Duodenal mucosa (tissue), 2 donors: ENCODE results near the gene SPTY2D1.

Experiments
- H3K27ac ChIP-seq: one replicate; pipeline ENCODE4 v1.7.0; 2013; ENCODE audit warnings: low read depth, low read length
- H3K27me3 ChIP-seq, 2 donors: one replicate each; pipeline ENCODE4 v1.7.0; 2013; ENCODE audit warnings: low read length in 2 of 2, control low read depth in 1 of 2; ENCODE audit not compliant: insufficient read depth in 2 of 2, control insufficient read depth in 1 of 2
- H3K36me3 ChIP-seq, 2 donors: one replicate each; pipeline ENCODE4 v1.7.0; 2013; ENCODE audit warnings: low read length in 2 of 2, control low read depth in 1 of 2; ENCODE audit not compliant: insufficient read depth in 2 of 2, control insufficient read depth in 1 of 2
- H3K4me1 ChIP-seq, 2 donors: one replicate each; pipeline ENCODE4 v1.7.0; 2013; ENCODE audit warnings: low read length in 2 of 2, control low read depth in 1 of 2; ENCODE audit not compliant: insufficient read depth in 2 of 2, control insufficient read depth in 1 of 2
- H3K4me3 ChIP-seq, 2 donors: one replicate each; pipeline ENCODE4 v1.7.0; 2013; ENCODE audit warnings: low read length in 2 of 2, low read depth in 1 of 2
- H3K9ac ChIP-seq, 2 donors: one replicate each; pipeline ENCODE4 v1.7.0; 2013; ENCODE audit warnings: low read length in 2 of 2, low read depth in 1 of 2
- H3K9me3 ChIP-seq, 2 donors: one replicate each; pipeline ENCODE4 v1.7.0; 2013; ENCODE audit warnings: low read length in 2 of 2, control low read depth in 1 of 2; ENCODE audit not compliant: control insufficient read depth in 1 of 2

SPTY2D1 gene

DNA sequence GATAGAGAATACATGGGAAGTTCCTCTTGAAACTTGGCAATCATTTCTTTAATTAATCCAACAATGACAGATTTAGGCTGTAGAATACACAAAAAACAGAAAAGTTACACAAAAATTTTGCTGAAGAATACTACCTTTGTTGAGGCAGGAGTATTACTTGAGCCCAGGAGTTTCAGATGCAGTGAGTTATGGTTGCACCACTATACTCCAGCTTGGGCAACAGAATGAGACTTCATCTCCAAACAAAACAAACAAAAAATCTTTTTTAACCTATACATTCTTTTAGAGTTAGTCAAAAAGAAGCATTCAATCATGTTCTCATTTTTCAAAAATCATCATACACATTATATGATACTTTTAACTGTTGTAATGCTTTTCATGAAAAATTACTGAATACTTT lies 67.7 kb downstream of the SPTY2D1 start:
- Histone ChIP-seq H3K36me3 (peaks cover 4 to 54% of the 10 kb centered on the region in 2 donors), H3K9me3 (no peaks in the 10 kb centered on the region), H3K4me1 (no peaks in the 10 kb centered on the region), H3K27me3 (no peaks in the 10 kb centered on the region), H3K9ac (no peak overlapping the region), H3K4me3 (no peak overlapping the region), H3K27ac (no peak overlapping the region)

DNA sequence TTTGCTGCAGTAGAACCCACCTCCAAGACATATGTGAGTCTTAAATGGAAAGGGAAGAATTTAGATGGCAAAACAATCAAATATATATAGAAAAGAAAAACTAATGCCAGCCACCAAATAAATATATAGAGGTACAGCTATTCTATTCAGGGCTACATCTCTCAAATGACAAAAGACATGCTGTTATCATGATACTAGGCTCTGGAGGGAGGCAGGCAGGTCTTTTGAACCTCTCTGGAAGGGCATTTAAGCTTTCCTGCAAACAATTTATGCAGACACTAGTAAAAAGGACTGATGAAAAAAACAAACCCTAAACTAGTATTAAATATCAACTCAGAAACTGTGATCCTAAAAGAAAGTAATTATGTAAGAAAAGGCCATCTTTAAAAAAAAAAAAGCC lies 70.0 kb downstream of the SPTY2D1 start:
- Histone ChIP-seq H3K27ac (no peak overlapping the region), H3K9me3 (no peaks in the 10 kb centered on the region), H3K9ac (no peak overlapping the region), H3K4me3 (no peak overlapping the region), H3K4me1 (no peaks in the 10 kb centered on the region), H3K36me3 (peaks cover 10 to 51% of the 10 kb centered on the region in 2 donors), H3K27me3 (no peaks in the 10 kb centered on the region)

DNA sequence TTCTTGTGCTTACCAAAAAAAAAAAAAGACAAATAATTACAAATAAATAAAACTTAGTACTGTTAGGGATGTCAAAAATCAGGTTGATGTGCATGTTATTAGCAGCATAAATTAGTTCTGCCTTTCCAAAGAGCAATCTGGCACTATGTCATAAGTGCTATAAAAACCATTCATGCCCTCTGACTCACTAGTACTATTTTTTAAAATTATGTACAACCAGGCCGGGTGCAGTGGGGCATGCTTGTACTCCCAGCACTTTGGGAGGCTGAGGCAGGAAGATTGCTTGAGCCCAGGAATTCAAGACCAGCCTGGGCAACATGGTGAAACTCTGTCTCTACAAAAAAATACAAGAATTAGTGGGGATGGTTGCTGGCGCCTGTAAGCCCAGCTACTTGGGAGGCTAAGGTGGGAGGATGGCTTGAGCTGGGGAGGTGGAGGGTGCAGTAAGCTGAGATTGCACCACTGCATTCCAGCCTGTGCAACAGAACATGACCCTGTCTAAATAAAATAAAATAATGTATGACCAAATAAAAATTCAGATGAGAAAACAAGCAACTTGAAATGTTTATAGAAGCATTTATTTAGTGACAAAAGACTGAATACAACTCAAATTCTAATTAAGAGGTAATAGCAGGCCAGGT lies 70.9 kb downstream of the SPTY2D1 start:
- Histone ChIP-seq H3K4me1 (no peaks in the 10 kb centered on the region), H3K9ac (no peak overlapping the region), H3K36me3 (peaks cover 11 to 56% of the 10 kb centered on the region in 2 donors), H3K9me3 (no peaks in the 10 kb centered on the region), H3K27ac (no peak overlapping the region), H3K4me3 (no peak overlapping the region), H3K27me3 (no peaks in the 10 kb centered on the region)
